Ectodermal cell (in vitro differentiated cells): ENCODE results near the gene TMEM170A.
"Not testable (repeated sequence)": the region's sequence is repeated elsewhere in the genome, so short reads cannot be mapped to it uniquely, and the experiment has no call there.

Source experiments
- H3K27ac ChIP-seq: 2 replicates; pipeline ENCODE4 v1.7.0; 2013; ENCODE audit warnings: mild to moderate bottlenecking, low read depth, low read length; ENCODE audit not compliant: insufficient read depth, poor library complexity, severe bottlenecking
- H3K27me3 ChIP-seq: 2 replicates; pipeline ENCODE4 v1.7.0; 2013; ENCODE audit warnings: mild to moderate bottlenecking, low read length; ENCODE audit not compliant: insufficient read depth, control insufficient read depth, poor library complexity, severe bottlenecking
- H3K36me3 ChIP-seq: one replicate; pipeline ENCODE4 v1.7.0; 2013; ENCODE audit warnings: low read length; ENCODE audit not compliant: control insufficient read depth, insufficient read depth
- H3K4me1 ChIP-seq: one replicate; pipeline ENCODE4 v1.7.0; 2013; ENCODE audit warnings: low read length; ENCODE audit not compliant: control insufficient read depth, insufficient read depth
- H3K4me3 ChIP-seq: 2 replicates; pipeline ENCODE4 v1.7.0; 2013; ENCODE audit warnings: low read depth, low read length, control low read depth; ENCODE audit not compliant: insufficient read depth
- H3K9me3 ChIP-seq: 2 replicates; pipeline ENCODE4 v1.7.0; 2013; ENCODE audit warnings: mild to moderate bottlenecking, low read length, moderate library complexity; ENCODE audit not compliant: control insufficient read depth
- WGBS, 2 experiments: methylation state at CpG; one replicate each; pipeline ENCODE4 v1.1.7; 2013; ENCODE audit warnings: missing lambda C conversion rate in 2 of 2; 5-methylcytosine and 5-hydroxymethylcytosine counted together

TMEM170A gene

GRCh38 chr16:75456971-75457370 is 7.5 kb downstream of the TMEM170A start:
- Histone ChIP-seq H3K27me3 (no peaks in the 10 kb centered on the region), H3K4me1 (peaks cover 59% of the 10 kb centered on the region), H3K4me3 (no peak overlapping the region), H3K9me3 (no peaks in the 10 kb centered on the region), H3K36me3 (no peaks in the 10 kb centered on the region), H3K27ac (no peak overlapping the region)
- WGBS, 2 experiments: 87 to 100% methylated on average over 1 of the region's 1 CpG

DNA sequence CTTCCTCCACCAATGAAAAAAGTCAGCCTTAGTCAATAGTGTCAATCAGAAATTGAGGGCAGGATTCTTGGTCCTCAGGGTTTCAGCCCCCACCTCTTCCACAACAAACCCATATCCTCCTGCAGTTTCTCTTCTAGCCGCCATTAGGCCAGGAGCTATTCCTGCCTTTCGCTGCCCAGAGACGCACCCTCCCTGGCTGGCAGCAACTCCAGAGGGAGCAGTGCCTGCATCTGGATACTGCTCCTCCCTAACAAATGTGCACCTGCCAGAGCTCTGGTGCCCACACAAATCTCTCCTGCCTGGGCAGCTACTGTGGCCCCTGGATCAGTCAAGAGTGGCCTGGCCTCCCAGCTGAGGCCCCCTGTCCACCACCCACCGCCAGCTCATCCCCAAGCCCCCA is 8.0 kb downstream of the TMEM170A start:
- H3K4me1 ChIP-seq: peaks cover 58% of the 10 kb centered on the region
- H3K27me3 ChIP-seq, H3K4me3 ChIP-seq, H3K27ac ChIP-seq, H3K9me3 ChIP-seq, H3K36me3 ChIP-seq: not testable (repeated sequence)
- WGBS, 2 experiments: 84 to 90% methylated on average over 4 of the region's 4 CpGs

- H3K27me3 ChIP-seq: no peaks in the 10 kb centered on the region
- no peaks in the 10 kb centered on the region for H3K9me3 ChIP-seq
- peaks cover 6% of the 10 kb centered on the region for H3K36me3 ChIP-seq
- peak overlapping the region; percentile 55 for H3K27ac ChIP-seq
- H3K4me3 ChIP-seq: no peak overlapping the region
- WGBS, 2 experiments: 30 to 35% methylated on average over 5 of the region's 5 CpGs
- peaks cover 50% of the 10 kb centered on the region for H3K4me1 ChIP-seq
Observed at GRCh38 chr16:75455677-75456076, 8.8 kb downstream of the TMEM170A start.

GRCh38 chr16:75452464-75453190 is 11.9 kb downstream of the TMEM170A start:
- no peak overlapping the region for H3K4me3 ChIP-seq
- no peaks in the 10 kb centered on the region for H3K9me3 ChIP-seq
- H3K36me3 ChIP-seq: peaks cover 6% of the 10 kb centered on the region
- no peaks in the 10 kb centered on the region for H3K27me3 ChIP-seq
- H3K27ac ChIP-seq: no peak overlapping the region
- WGBS, 2 experiments: 91 to 94% methylated on average over 12 of the region's 12 CpGs
- H3K4me1 ChIP-seq: peaks cover 34% of the 10 kb centered on the region

DNA sequence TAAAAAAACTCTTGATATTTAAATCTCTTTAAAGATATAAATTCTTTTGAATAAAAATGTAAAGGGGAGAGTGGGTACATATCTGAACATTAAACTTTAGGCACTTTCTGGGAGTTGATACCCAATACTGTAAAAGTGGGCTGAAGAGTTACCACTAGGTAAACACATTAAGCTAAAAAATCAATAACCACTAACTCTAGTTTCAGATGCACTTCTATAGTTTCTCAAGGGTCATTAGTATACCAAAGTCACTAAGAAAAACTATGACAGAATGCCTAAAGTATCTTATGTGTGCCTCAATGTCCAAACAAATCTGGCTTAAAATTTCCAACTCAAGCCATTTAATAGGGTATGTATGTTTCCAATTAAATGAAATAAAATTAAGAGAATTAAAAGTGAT is 18.1 kb downstream of the TMEM170A start:
- H3K4me1 ChIP-seq: no peaks in the 10 kb centered on the region
- no peaks in the 10 kb centered on the region for H3K27me3 ChIP-seq
- H3K4me3 ChIP-seq: no peak overlapping the region
- H3K36me3 ChIP-seq: peaks cover 6% of the 10 kb centered on the region
- H3K9me3 ChIP-seq: no peaks in the 10 kb centered on the region
- no peak overlapping the region for H3K27ac ChIP-seq

- 74 to 76% methylated on average over 5 of the region's 5 CpGs for WGBS, 2 experiments
- Histone ChIP-seq H3K4me3 (no peak overlapping the region), H3K27me3 (no peaks in the 10 kb centered on the region), H3K4me1 (no peaks in the 10 kb centered on the region), H3K9me3 (no peaks in the 10 kb centered on the region), H3K27ac (no peak overlapping the region), H3K36me3 (no peaks in the 10 kb centered on the region)
Observed at GRCh38 chr16:75445298-75445697, 19.2 kb downstream of the TMEM170A start.

- Histone ChIP-seq H3K27me3 (no peaks in the 10 kb centered on the region), H3K9me3 (no peaks in the 10 kb centered on the region), H3K27ac (no peak overlapping the region), H3K4me1 (no peaks in the 10 kb centered on the region), H3K4me3 (no peak overlapping the region), H3K36me3 (no peaks in the 10 kb centered on the region)
- 96 to 100% methylated on average over 2 of the region's 3 CpGs for WGBS, 2 experiments
Observed at GRCh38 chr16:75443298-75443697, 21.2 kb downstream of the TMEM170A start.

GRCh38 chr16:75433732-75434413 is 30.6 kb downstream of the TMEM170A start:
- H3K9me3 ChIP-seq: no peaks in the 10 kb centered on the region
- H3K4me3 ChIP-seq: peak overlapping the region; percentile 68
- H3K27me3 ChIP-seq: no peaks in the 10 kb centered on the region
- H3K4me1 ChIP-seq: no peaks in the 10 kb centered on the region
- peak overlapping the region; percentile 28 for H3K27ac ChIP-seq
- H3K36me3 ChIP-seq: no peaks in the 10 kb centered on the region
- 14 to 16% methylated on average over 32 of the region's 32 CpGs for WGBS, 2 experiments

DNA sequence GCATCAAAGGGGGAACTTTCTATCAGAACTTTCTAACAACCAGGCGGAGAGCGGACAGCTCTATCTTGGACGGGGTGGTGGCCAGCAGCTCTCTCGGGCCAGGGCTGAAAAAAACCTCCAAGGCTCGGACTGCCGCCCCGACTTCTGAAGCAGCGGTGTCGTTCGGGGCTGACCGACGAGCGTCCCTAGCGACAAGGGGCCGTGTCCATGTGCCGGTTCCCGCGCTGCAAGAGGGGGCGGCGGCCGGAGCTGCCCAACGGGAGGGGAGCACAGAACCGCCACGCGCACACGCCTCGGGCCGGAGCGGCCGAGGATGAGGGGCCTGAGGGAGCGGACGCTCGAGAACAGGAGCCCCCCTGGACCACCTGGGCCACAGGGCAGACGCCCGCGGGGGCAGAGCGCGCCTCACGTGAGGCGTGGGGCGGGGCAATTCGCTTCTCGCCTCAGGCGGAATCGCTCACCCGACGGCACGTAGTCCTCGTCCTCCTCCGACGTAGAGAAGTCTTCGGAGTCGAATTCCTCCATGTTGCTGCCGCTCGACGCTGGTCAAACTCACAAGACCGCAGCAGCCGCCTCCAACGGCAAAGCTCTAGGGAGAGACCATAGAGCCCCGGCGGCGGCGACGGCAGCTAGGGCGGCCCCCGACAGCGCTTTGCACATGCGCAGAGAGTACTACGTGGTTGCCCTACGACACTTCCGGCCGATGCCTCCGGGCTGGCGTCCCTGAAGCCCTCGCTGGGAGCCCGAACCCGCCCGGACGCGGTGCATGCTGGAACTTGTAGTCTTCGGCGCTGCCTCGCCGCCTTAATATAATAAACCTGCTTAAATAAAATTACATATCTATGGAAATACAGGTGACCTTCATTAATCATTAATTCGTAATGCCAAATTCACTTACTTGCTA is 31.4 kb downstream of the TMEM170A start, which contains the start of gene CFDP1:
Gene CFDP1, minus strand, starts transcription at position 676 of the 904 bp plus-strand sequence. Its CDS starts 151 bp downstream, at position 525.
- peak within 1 kb of the TSS; percentile 30 for H3K27ac ChIP-seq
- 1% methylated on average over 84 to 85 of the region's 85 CpGs for WGBS, 2 experiments

More for the DNA sequence above, 31.4 kb downstream of the TMEM170A start, which contains the start of gene CFDP1:
- Histone ChIP-seq H3K36me3 (no peaks in the 10 kb centered on the region), H3K9me3 (no peaks in the 10 kb centered on the region), H3K4me1 (no peaks in the 10 kb centered on the region), H3K27me3 (no peaks in the 10 kb centered on the region), H3K4me3 (peak within 1 kb of the TSS; percentile 68)
